ENCODE results near the gene TOMM22.
"Not testable (repeated sequence)": the region's sequence is repeated elsewhere in the genome, so short reads cannot be mapped to it uniquely, and the experiment has no call there.

TOMM22 gene

DNA sequence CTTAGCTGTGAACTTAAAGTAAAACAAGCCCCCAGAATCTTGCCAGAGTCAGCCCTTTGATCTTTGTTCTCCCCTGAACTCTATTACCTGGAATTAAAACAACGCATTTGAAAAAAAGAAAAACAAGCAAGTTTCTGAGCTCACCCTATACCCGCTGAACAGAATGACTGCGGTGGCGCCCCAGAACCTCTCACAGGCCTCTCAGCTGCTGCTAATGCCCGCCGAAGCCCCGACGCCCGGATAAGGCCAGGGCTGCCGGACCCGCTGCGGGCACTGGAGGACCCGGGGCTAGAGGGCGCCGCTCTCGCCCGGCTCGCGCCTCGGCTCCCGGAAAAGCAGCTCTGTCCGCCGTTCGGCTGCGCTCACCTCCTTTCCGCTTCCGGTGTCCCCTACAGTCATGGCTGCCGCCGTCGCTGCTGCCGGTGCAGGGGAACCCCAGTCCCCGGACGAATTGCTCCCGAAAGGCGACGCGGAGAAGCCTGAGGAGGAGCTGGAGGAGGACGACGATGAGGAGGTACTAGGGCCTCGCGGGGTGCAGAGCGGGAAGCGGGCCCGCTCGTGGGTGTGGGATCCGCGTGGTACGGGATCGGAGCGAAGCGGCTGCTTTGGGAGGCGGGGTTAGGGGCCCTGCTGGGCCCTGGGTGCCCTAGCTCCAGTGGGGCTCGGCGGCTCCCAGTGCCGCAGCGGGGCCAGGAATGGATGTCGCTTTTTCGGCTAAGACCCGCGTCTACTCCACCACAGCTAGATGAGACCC is at the start of gene TOMM22:
Gene TOMM22, plus strand, starts transcription at position 376 of the 754 bp plus-strand sequence. Its CDS starts 22 bp downstream, at position 398.
- DNase-seq: peak; percentile 94

- no peak for DNase-seq
These were observed 49.2 kb upstream of the TOMM22 start for GRCh38 chr22:38632528-38632927.

GRCh38 chr22:38638216-38638615 is 43.5 kb upstream of the TOMM22 start:
- DNase-seq: no peak

GRCh38 chr22:38638728-38639127 is 43.0 kb upstream of the TOMM22 start:
- DNase-seq: no peak

DNA sequence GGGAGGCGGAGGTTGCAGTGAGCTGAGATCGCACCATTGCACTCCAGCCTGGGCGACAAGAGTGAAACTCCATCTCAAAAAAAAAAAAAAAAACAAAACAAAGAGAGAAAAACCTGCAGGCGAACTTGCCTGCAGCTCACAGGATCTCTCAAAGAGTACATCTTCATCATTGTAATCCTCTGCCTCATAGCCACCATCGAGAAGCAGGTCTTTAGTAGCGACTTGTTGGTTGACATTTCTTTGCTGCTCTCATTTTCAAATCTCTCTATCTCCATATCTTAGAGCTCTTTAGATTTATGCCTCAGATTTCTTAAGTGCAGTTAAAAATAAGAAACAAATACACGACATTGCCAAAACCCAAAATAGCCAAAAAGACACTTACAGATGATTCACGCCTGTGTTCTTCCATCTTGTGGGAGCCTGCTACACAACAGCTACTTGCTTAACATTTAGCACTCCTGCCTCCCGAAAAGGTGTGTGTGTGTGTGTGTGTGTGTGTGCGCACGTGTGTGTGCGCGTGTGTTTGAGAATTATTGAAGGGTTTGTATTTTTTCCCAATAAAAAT is 40.2 kb upstream of the TOMM22 start:
- DNase-seq: no peak

- DNase-seq: not testable (repeated sequence)
These were observed 37.5 kb upstream of the TOMM22 start for GRCh38 chr22:38644245-38644644.

- no peak for DNase-seq
These were observed 36.3 kb upstream of the TOMM22 start for GRCh38 chr22:38645430-38645829.

GRCh38 chr22:38649841-38650522 is 31.8 kb upstream of the TOMM22 start:
- DNase-seq: no peak

GRCh38 chr22:38652859-38653258 is 28.9 kb upstream of the TOMM22 start:
- no peak for DNase-seq

- no peak for DNase-seq
These were observed 28.0 kb upstream of the TOMM22 start for GRCh38 chr22:38653741-38654140.

DNA sequence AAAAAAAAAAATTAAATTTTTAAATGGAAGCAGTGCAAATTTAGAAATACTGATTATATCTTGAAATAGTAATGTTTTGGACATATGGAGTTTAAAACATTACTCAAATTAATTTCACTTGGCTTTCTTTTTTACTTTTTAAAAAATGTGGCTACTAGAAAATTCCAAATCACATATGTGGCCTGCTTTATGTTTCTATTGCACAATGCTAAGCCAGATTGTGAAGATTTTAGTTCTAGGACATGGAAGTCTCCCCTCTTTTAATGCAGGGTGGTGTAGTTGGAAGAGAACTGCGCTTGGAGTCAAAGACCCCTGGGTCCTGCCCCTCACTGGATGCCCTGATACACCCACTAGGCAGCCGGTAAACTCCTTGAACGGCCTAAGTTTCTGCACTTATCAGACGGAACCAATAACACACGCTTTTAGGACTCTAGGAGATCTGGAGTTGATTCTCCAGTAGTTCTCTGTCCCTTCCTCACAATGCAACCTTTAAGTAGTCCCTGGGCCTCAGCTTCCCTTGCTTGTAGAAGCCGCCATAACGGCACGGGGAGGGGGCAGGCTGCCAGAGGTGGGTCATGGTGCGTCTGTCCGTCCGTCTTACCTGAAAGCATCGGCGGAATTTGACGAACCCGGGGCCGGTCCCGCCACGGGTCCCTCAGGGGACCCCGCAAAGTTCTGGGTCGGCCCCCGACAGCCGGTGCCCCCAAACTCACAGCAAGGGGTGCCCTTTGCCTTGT is 26.1 kb upstream of the TOMM22 start:
- DNase-seq: no peak

- peak; percentile 97 for DNase-seq
These were observed 25.3 kb upstream of the TOMM22 start, which contains the start of the genes CBY1 and FAM227A for GRCh38 chr22:38656256-38657044. Gene CBY1 (plus strand): TSS chr22:38656638. CDS start chr22:38668055, 11,417 bp downstream. Gene FAM227A (minus strand): TSS chr22:38656392. CDS start chr22:38650168, 6,224 bp downstream.

GRCh38 chr22:38657045-38657909 is 24.5 kb upstream of the TOMM22 start:
- DNase-seq: no peak

- DNase-seq: peak; percentile 56
These were observed 6.9 kb upstream of the TOMM22 start for GRCh38 chr22:38674888-38675287.

- no peak for DNase-seq
These were observed 5.9 kb upstream of the TOMM22 start for GRCh38 chr22:38675833-38676232.

- no peak for DNase-seq
These were observed 3.1 kb downstream of the TOMM22 start for GRCh38 chr22:38684895-38685294.

GRCh38 chr22:38685761-38686160 is 4.0 kb downstream of the TOMM22 start:
- no peak for DNase-seq

GRCh38 chr22:38689651-38690050 is 7.9 kb downstream of the TOMM22 start:
- no peak for DNase-seq

- DNase-seq: no peak
These were observed 12.3 kb downstream of the TOMM22 start for GRCh38 chr22:38694049-38694448.

GRCh38 chr22:38694940-38695339 is 13.2 kb downstream of the TOMM22 start:
- no peak for DNase-seq

All from midbrain (tissue), 1 donor.